GM12878 (cell line): ENCODE measurements around the gene UHRF2. TPM values are rescaled to one million over a fixed set of nuclear protein-coding genes. Genes with fewer than 3 reads are reported as not detected.

Experiments
- ATAC-seq: fragments of 200-7000 bp; cut with Tn5 transposase; 3 replicates; pipeline ENCODE4 v1.9.1; 2020; ENCODE audit warnings: mild to moderate bottlenecking, moderate library complexity
- BruUV-seq: library from RNA; stranded (reverse); fragments of 400-500 nt; replicated peaks from 2 replicates; lab custom pipeline; 2021; lab: Mats Ljungman, UMichigan
- CTCF ChIA-PET: fragments of 300-600 bp; sonication (Branson Sonifier 250); formaldehyde crosslinking; extraction: SDS; loops from one replicate; lab custom pipeline; 2021; ENCODE audit warnings: inconsistent platforms; lab: Yijun Ruan, JAX
- POLR2A ChIA-PET: fragments of 350-600 bp; formaldehyde crosslinking; extraction: SDS; loops from one replicate; lab custom pipeline; 2021; ENCODE audit warnings: inconsistent platforms; lab: Charles Lee
- RAD21 ChIA-PET: fragments of 300-600 bp; sonication (Branson Sonifier 250); formaldehyde crosslinking; loops from one replicate; lab custom pipeline; 2023; ENCODE audit warnings: antibody characterized with exemption; ENCODE audit not compliant: unreplicated experiment; lab: Charles Lee
- SMC1A ChIA-PET: fragments of 300-600 bp; sonication (Branson Sonifier 250); formaldehyde crosslinking; loops from one replicate; lab custom pipeline; 2023; ENCODE audit not compliant: unreplicated experiment, uncharacterized antibody; lab: Charles Lee
- DNase-seq: peaks from one replicate; pipeline ENCODE4 v3.0.0-alpha.2; 2011; ENCODE audit warnings: low read depth, low spot score
- FAIRE-seq: peaks from 3 replicates; lab custom pipeline; 2011; peaks lifted over from hg19 to GRCh38; lab: Jason Lieb, UNC
- H2AFZ ChIP-seq: 2 replicates; pipeline ENCODE4 v1.6.0; 2011; ENCODE audit warnings: low read depth, low read length, control low read depth; ENCODE audit not compliant: control insufficient read depth
- H3K27ac ChIP-seq: 2 replicates; pipeline ENCODE4 v1.5.1; 2011; ENCODE audit warnings: control low read depth; ENCODE audit not compliant: control insufficient read depth, insufficient read depth
- H3K27me3 ChIP-seq, 2 experiments: replicated peaks in 1 of 2; 2 replicates each; pipeline versions ENCODE4 v1.6.0 to v1.6.1; 2011; ENCODE audit warnings: low read length in 1 of 2; ENCODE audit not compliant: control insufficient read depth in 2 of 2, insufficient read depth in 2 of 2
- H3K36me3 ChIP-seq, 2 experiments: 2 replicates each; pipeline ENCODE4 v1.5.1; 2011; ENCODE audit warnings: low read length in 1 of 2; ENCODE audit not compliant: control insufficient read depth in 2 of 2, insufficient read depth in 2 of 2
- H3K4me1 ChIP-seq: 2 replicates; pipeline ENCODE4 v1.6.1; 2011; ENCODE audit warnings: mild to moderate bottlenecking, low read length, moderate library complexity, mixed read lengths; ENCODE audit not compliant: control insufficient read depth, insufficient read depth
- H3K4me2 ChIP-seq: 2 replicates; pipeline ENCODE4 v1.6.0; 2011; ENCODE audit warnings: control low read depth; ENCODE audit not compliant: control insufficient read depth, insufficient read depth
- H3K4me3 ChIP-seq: fragments of 200-600 bp; sonication (generic); 2 replicates; pipeline ENCODE4 v1.5.1; 2016
- H3K79me2 ChIP-seq: 2 replicates; pipeline ENCODE4 v1.6.0; 2011; ENCODE audit warnings: low read length; ENCODE audit not compliant: control insufficient read depth, insufficient read depth
- H3K9ac ChIP-seq: 2 replicates; pipeline ENCODE4 v1.8.0; 2011; ENCODE audit warnings: low read length, control low read depth, mixed read lengths; ENCODE audit not compliant: control insufficient read depth, insufficient read depth
- H3K9me3 ChIP-seq: replicated peaks from 3 replicates; pipeline ENCODE4 v1.5.1; 2011; ENCODE audit warnings: mild to moderate bottlenecking, low read length; ENCODE audit not compliant: control insufficient read depth, insufficient read depth
- H4K20me1 ChIP-seq: 2 replicates; pipeline ENCODE4 v1.6.0; 2011; ENCODE audit not compliant: control insufficient read depth, insufficient read depth
- BCLAF1 ChIP-seq: fragments of 450-650 bp; IDR thresholded peaks from 2 replicates; pipeline ENCODE4 v1.6.1; 2017; ENCODE audit warnings: antibody characterized with exemption, mild to moderate bottlenecking, moderate library complexity
- BMI1 ChIP-seq: fragments of 450-650 bp; IDR thresholded peaks from 2 replicates; pipeline ENCODE4 v1.6.1; 2016; ENCODE audit warnings: mild to moderate bottlenecking, moderate library complexity, borderline replicate concordance
- E2F4 ChIP-seq: IDR thresholded peaks from 2 replicates; pipeline ENCODE4 v1.6.1; 2012; ENCODE audit warnings: low read depth, low read length, improper control_type of control experiment
- FOXM1 ChIP-seq: IDR thresholded peaks from 2 replicates; pipeline ENCODE4 v1.6.1; 2012; ENCODE audit warnings: low read depth, mild to moderate bottlenecking, inconsistent platforms, low read length, moderate library complexity
- HDAC6 ChIP-seq: fragments of 200-600 bp; sonication (generic); IDR thresholded peaks from one replicate; pipeline ENCODE4 v1.8.0; 2017; ENCODE audit warnings: antibody characterized with exemption; ENCODE audit not compliant: unreplicated experiment
- IRF3 ChIP-seq: fragments of 450-650 bp; IDR thresholded peaks from 2 replicates; pipeline ENCODE4 v1.6.1; 2014; ENCODE audit warnings: mild to moderate bottlenecking
- PBX3 ChIP-seq: IDR thresholded peaks from 2 replicates; pipeline ENCODE4 v1.6.1; 2011; ENCODE audit warnings: mild to moderate bottlenecking, low read depth, low read length, moderate library complexity; ENCODE audit not compliant: insufficient replicate concordance
- PKNOX1 ChIP-seq: fragments of 450-650 bp; IDR thresholded peaks from 2 replicates; pipeline ENCODE4 v1.6.1; 2016; ENCODE audit warnings: mild to moderate bottlenecking
- POLR2AphosphoS2 ChIP-seq: IDR thresholded peaks from 2 replicates; pipeline ENCODE4 v1.6.1; 2011; ENCODE audit warnings: low read depth, mild to moderate bottlenecking, low read length, improper control_type of control experiment, moderate library complexity
- SUPT20H ChIP-seq: IDR thresholded peaks from 2 replicates; pipeline ENCODE4 v1.6.1; 2011; ENCODE audit warnings: low read depth, mild to moderate bottlenecking, low read length, moderate library complexity, borderline replicate concordance; ENCODE audit not compliant: control insufficient read depth
- ZNF592 ChIP-seq: fragments of 450-650 bp; IDR thresholded peaks from 2 replicates; pipeline ENCODE4 v1.6.1; 2017; ENCODE audit warnings: mild to moderate bottlenecking, moderate library complexity
- in situ Hi-C: fragments of 300-500 bp; cut with MboI; formaldehyde crosslinking; loops from 9 replicates; pipeline ENCODE4 v1.14.3; 2018; ENCODE audit warnings: mixed read lengths
- intact Hi-C: fragments of 100-400 bp; cut with micrococcal nuclease; formaldehyde crosslinking; loops from one replicate; pipeline ENCODE4 v1.14.2; 2022; ENCODE audit not compliant: unreplicated experiment
- polyA plus RNA-seq, 11 experiments: library from polyadenylated mRNA; depleted of rRNA in 4 of 11; unstranded in 6 of 11; stranded (reverse) in 5 of 11; fragments of >200 nt; fragmentation: Nextera tagmentation in 4 of 11; fragmentation: Illumina TruSeq in 1 of 11; extraction: Ambion mirVana in 4 of 11; extraction: Trizol in 1 of 11; gene quantifications; 1 replicate in 1 of 11; 2 replicates in 10 of 11; pipeline versions ENCODE4 v1.2.1 to v1.2.3, GENCODE V29; 2011 to 2016; ENCODE audit warnings: inconsistent platforms in 2 of 11, missing spikeins in 2 of 11, low read depth in 1 of 11
- total RNA-seq, 4 experiments: library from RNA; depleted of rRNA in 3 of 4; stranded (reverse); fragments of >200 nt in 3 of 4; fragmentation: Illumina TruSeq in 1 of 4; extraction: Trizol in 1 of 4; gene quantifications; 2 replicates each; pipeline versions ENCODE4 v1.2.1 to v1.2.3, GENCODE V29; 2013 to 2021

The UHRF2 gene
- total and polyA plus RNA-seq, 10 of the 15 experiments (the other 5 are each of a cell fraction or from before 2014, with no cell fraction given) = 11.2 to 95.8 (median 43.1) TPM

GRCh38 chr9:6449645-6450044 is 36.6 kb downstream of the UHRF2 start:
- no TSS peak for BruUV-seq
- Histone ChIP-seq H3K36me3 (peaks cover 0 to 7% of the 10 kb centered on the region in 2 experiments; a peak in 3 of 4 replicates), H3K9me3 (no peaks in the 10 kb centered on the region; the same call in 1 of the 3 replicates), H2AFZ (no peak overlapping the region), H3K27me3 (no peaks in the 10 kb centered on the region), H3K4me3 (no peak overlapping the region), H3K27ac (no peak overlapping the region), H3K9ac (no peak overlapping the region), H3K4me2 (no peak overlapping the region), H3K79me2 (peaks cover 83% of the 10 kb centered on the region), H4K20me1 (peaks cover 5% of the 10 kb centered on the region; the same call in 1 of the 2 replicates), H3K4me1 (no peaks in the 10 kb centered on the region)
- in situ Hi-C loops = no loop called here
- intact Hi-C loops = no loop called here
- ChIA-PET CTCF (interaction anchor here (1.1 kb wide), 1 partner anchor 511 kb away, joined by 3 read pairs; no protein-coding TSS in a partner anchor), SMC1A (interaction anchor here (0.9 to 1.4 kb wide), 5 partner anchors 10 to 35 kb away, joined by 3 to 6 read pairs (median 4); no protein-coding TSS in a partner anchor), POLR2A (interaction anchor here (0.8 to 1.6 kb wide), 3 partner anchors 31 to 35 kb away, joined by 3 to 4 read pairs (median 3); no protein-coding TSS in a partner anchor), RAD21 (interaction anchor here (1.6 kb wide), 1 partner anchor 36 kb away, joined by 4 read pairs; no protein-coding TSS in a partner anchor)
- ATAC-seq = peak; percentile 33
- no peak for TF ChIP-seq IRF3
- TF ChIP-seq FOXM1 = no peak
- TF ChIP-seq POLR2AphosphoS2 = no peak
- TF ChIP-seq PBX3 = no peak
- no peak for TF ChIP-seq SUPT20H
- no peak for TF ChIP-seq BCLAF1
- TF ChIP-seq HDAC6 = no peak
- TF ChIP-seq PKNOX1 = no peak
- TF ChIP-seq ZNF592 = no peak
- no peak for TF ChIP-seq BMI1
- no peak for TF ChIP-seq E2F4
- DNase-seq = no peak
- FAIRE-seq = no peak
